GM19023 (cell line): ENCODE data around the gene ICE1.
"Not testable (repeated sequence)": the region's sequence is repeated elsewhere in the genome, so short reads cannot be mapped to it uniquely, and the experiment has no call there.

Source experiments
- ATAC-seq: cut with Tn5 transposase; IDR thresholded peaks from one replicate; pipeline ENCODE4 v1.9.1; 2021; ENCODE audit warnings: mild to moderate bottlenecking, moderate library complexity; ENCODE audit not compliant: unreplicated experiment

ICE1 gene

DNA sequence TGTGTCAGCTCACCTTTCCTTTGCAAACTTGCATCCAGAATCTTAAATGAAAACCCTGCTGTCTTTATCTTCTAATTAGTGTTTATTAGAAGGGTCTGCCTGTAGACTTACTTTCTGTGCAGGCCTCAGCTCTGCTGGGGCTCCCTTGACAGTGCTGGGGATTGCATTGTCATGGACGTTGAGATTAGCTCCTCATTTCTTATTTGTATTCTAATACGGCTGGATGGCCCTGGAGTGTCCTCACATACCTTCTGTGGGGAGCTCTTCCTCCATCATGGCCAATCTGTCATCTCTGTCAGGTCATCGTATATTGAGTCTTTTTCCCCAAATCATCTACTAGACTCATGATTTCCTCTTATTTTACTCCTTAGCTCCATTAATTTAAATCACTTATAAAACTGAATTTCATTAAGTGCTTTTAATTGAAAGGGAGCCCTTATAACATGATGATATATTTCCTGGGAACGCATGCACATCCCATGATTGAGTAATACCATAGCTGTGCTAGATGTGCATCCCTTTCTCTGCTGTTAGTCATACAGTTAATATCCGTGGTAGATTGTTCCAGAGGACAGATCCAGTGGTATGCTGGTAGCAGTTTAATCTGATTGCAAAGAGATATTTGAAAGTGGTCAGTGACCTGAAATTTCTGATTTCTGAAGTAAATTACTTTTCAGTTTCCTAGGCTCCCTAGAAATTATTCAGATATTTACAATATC is 61.6 kb downstream of the ICE1 start:
- ATAC-seq: no peak

DNA sequence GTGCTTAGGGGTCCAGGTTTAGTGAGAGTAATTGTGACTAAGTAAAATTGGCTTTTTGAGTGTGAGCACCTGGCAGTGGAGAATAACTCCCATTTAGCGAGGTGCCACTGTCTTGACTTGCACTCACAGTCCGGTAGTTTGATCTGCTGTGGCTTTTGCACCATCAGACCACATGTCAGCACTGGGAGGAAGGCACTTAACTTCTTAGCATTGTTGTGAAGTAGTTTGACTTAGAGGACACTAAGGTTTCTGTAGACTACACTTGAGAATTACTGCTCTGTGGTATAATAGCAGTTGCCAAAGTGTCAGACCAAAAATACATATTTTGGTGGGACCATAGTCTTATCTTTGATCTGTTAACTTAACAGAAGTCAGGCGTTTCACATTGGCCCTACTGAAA is 63.6 kb downstream of the ICE1 start:
- no peak for ATAC-seq

DNA sequence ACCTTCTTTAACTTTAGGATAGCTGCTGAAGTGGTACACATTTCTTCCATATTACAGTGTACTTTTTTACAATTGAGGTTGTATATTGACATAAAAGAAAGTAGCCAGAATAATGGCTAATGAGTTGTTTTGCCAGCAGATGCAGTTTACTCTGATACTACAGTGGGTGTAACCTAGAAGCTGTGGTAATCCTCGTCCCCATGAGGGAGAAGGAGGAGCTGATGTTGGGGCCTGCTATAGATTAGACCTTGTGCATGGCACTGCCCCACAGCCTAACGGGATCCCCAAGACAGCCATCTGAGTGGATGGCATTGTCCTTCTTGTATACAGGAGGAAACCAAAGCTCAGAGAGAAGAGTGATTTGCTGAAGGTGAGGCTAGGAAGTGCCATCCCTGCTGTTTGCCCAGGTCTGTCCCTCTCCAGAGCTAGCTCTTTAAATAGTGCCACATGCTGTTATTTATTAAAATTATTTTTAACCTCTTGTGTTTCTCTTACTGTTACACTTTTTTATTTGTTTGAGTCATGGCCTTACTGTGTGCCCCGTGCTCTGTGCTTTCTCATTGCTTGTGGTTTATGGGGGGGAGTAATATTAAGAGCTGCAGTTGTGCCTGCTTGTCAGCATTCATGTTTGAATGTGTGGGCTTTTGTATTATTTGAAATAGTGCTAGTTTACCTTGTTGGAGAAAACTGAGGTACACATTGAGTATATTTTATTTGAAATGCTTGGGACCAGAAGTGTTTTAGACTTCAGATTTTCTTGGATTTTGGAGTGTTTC is 65.3 kb downstream of the ICE1 start:
- ATAC-seq: no peak

DNA sequence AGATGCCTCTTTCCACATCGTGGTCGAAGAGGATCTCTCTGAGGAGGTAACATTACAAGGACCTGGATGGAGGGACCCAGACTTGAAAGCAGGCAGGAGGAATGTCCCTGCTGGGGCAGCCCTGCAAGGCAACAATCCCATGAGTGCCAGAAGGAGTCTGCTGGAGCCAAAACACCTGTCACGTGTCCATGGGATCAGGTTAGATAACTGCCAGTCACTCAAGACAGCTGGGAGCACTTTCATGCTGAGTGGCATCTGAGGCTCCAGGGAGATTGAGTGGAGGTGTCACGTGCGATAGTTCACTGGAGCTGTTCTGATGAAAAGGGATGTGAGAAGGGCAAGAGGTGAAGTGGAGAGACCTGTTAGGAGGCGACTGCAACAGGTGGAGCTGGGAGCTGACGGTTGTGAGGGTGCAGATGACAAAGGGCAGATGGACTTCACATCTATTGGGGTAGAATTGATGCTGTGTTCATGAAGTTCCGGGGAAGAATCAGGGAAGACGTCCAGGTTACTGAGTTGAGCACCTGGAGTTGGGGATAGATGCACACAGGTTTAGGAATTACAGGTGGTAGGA is 68.4 kb downstream of the ICE1 start:
- ATAC-seq: no peak

DNA sequence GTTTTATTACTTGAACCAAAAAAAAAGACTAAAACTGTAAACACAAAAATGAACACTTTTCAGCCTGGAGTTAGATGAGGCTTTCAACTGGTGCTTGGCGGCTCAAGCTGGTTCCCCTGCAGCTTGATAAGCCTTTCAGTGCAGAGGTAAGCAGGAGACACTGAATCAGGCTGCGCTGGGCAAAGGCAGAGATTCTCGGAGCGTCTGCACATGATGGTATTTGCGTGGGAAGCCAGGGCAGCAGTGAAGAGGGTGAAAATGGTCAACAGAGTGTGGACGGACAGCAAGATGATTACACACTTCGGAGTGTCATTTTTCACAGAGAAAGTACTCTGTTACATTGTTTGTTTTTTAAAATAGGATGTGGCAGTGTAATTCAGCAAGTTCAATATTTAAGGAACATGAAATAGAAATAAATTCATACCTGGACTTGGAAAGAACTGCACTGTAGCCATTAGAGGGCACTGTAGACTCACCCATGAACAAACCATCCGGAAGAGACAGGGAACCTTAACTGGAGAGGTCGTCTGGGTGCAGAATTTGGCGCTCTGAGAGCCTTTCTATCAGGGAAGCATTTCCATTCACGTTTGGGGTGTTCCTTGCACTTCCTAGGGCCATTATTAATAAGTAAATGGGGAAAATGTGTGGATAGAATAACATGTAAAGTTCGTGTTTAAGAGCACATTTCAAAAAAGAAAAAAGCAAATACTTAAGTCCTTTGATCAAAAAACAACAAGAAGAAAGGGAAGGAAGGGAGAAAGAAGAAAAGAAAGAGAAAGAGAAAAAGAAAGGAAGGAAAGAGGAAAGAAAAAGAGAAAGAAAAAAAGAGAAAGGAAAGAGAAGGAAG is 69.8 kb downstream of the ICE1 start:
- ATAC-seq: no peak

DNA sequence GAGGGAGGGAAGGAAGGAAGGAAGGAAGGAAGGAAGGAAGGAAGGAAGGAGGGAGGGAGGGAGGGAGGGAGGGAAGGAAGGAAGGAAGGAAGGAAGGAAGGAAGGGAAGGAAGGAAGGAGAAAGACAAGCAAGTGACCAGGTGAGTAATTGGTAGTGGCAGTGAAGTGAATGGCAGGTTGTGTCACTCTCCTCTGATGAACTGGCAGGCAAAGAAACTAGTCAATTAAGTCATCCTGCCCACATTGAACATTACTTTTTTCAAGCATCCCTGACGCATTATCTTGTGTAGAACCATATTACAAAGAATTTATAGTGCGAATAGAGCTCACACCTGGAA is 70.4 kb downstream of the ICE1 start:
- not testable (repeated sequence) for ATAC-seq

DNA sequence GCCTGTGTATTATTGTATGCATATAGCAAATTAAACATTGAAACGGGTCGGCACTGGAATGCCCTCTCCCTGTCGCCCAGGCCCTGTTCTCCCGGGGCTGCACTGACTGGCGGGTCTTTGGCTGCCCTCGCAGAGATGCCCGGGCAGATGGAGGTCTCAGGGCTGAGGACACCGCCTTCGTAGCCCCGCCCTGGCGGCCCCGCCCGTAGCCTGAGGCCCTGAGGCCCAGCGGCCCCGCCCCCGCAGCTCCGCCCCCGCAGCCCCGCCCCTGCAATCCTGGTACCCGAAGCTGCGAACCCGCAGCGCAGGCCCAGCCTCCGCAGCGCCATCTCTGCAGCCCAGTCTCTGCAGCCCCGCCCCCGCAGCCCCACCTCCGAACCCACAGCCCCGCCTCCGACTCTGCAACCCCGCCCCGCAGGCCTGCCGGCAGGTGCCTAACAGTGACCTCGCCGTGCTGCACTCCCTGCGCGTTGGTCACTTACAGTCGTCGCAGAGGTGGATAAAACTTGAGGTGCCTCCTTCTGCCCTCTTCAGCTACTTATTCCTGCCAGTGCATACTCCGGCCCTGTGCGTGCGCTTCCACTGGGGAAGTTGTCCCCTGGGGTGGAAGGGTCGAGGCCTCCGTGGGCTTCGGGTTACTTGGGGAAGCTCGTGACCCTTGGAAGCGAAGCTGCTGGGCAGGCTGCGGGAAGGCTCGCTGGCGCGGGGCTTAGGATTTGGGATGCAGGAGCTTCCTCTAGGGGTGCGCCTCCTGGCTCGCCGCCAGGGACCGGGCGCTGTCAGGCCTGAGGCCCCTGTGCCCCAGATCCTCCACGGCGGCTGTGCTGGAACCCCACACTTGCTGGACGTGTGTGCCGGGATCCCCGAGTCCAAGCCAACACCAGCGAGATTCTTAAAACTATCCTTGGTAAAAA is 72.3 kb downstream of the ICE1 start:
- ATAC-seq: peak; percentile 78

DNA sequence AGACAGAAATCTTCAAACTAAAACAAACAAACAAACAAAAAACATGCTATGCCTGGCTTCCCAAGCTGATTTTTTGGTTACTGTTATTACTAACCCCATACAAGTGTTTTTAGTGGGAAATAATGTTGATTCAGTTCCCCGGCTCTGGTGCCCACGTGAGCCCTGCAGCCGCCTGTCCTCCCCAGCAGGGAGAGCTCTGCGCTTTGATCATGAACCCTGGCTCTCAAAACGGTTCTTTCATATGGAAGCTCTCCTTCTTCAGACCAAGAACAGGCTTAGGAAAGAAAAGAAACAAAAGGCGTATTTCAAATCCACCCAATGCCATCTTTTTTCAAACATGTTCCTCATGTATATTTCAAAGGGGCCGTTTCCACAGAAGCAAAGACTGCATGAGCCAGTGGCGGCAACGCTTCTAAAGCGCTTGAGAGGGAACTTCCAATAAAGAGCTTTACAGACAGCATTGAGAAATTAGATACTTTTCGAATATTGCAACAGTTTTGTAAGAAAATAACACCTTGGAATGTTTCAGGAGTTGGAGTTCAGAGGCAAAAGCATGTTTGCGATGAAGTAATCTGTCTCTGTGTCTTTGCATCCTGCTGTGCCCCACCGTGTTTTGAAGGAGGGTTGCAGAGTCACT is 74.8 kb downstream of the ICE1 start:
- ATAC-seq: no peak

DNA sequence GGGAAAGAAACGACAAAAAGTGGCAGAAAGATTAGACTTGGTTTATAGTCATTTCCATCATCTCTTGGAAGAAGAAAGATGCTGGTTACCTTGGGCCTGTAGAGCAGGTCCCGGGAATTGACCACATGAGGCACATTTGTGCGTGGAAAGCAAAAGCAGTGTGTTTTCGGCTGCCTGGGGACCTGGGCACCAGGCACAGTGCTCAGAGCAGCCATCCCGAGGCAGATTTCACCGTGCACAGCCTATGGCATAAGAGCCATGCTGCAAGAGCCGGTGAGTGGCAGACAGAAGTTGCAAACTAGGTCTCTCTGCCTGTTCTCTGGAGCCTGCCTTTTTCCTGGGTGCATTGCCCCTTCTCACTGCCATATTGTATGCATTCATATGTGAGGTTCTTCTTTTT is 77.0 kb downstream of the ICE1 start:
- ATAC-seq: no peak

DNA sequence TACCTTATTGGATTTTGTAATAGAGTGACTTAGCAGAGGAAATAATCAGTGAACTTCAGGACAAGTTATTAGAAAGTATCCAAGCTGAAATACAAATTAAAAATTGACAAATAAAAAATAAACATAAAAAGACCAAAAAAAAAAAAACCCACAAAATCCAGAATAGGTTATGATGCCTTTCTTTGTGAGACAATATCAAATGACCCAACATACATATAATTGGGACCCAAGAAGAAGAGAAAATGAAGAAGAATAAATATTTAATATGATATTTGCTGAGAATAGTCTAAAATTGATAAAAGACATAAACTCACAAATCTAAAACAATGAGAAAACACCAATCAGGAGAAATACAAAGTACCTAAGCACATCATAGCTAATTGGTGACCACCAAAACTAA is 81.8 kb downstream of the ICE1 start:
- ATAC-seq: no peak

DNA sequence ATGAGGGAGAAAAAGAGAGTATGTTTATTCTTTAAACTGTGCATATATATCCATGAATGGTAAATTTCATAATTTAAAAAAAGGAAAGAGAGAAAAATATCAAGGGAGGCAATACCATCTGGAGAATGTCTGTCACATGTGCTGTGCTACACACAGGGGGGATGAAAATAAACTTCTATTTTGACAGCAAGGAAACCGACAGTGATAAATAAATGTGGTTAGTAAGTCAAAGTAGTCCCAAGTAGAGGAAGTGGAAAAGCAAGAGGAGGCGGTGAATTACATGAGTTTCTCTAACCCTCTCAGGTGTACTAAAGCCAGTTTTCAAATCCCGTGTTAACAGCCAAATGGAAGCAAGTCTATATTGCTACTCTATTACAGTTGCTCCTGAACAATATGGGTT is 83.3 kb downstream of the ICE1 start:
- no peak for ATAC-seq

DNA sequence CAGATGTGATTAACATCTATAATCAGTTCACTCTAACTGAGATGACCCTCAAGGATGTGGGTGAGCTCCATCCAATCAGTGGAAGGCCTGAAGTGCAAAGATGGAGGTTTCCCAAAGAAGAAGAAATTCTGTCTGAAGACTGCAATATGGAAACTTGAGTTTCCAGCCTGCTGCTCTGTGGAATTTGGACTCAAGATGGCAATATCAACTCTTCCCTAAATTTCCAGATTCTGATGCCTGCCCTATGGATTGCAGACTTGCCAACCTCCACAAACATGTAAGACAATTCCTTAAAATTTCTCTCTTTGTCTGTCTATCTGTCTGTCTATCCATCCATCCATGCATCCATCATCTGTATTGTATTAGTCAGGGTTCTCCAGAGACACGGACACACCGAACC is 85.9 kb downstream of the ICE1 start:
- no peak for ATAC-seq

DNA sequence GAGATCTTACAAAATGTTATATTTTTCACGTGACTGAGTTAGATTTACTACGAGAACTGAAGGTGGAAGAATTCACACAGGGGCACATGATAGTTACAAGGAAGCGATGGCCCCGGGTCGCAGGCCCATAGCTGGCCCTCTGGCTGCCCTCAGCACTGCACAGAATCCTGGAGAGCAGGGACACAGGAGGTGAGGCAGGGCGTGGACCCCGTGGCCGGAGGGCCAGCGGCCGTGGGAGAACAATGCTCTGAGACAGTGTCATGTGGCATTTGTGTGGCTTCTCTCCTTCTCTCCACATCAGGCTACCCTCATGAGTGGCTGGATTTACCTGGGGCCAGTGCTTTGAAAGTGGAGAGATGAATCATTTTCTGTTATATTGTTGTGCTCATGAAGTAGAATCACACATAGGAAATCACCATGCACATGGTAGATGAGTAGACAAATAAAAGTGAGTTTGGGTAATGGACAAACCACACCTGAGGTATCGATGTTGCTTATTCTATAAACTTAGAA is 89.5 kb downstream of the ICE1 start:
- no peak for ATAC-seq

DNA sequence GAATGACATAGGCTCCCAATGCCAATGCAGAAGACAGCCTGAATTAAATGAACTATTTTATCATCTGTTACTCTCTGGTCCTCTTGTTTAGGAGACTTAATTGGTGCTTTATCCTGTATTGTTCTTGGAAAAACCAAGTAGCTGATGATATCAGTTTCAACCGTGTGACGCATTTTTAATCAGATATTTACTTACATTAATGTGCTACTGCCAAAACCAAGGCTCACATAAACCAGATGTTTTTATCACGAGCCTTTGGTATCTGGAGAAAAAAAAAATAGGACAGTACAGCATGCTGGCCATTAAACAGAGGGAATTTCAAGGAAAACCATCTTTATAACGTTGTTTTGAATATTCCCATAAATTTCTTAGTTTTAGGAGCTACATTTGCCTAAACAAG is 90.1 kb downstream of the ICE1 start:
- ATAC-seq: no peak

DNA sequence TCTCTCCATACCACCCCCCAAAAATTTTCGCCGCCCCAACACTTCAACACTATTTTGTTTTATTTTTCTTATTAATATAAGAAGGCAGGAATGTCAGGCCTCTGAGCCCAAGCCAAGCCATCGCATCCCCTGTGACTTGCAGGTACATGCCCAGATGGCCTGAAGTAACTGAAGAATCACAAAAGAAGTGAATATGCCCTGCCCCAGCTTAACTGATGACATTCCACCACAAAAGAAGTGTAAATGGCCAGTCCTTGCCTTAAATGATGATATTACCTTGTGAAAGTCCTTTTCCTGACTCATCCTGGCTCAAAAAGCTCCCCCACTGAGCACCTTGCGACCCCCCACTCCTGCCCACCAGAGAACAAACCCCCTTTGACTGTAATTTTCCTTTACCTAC is 98.1 kb downstream of the ICE1 start:
- not testable (repeated sequence) for ATAC-seq

DNA sequence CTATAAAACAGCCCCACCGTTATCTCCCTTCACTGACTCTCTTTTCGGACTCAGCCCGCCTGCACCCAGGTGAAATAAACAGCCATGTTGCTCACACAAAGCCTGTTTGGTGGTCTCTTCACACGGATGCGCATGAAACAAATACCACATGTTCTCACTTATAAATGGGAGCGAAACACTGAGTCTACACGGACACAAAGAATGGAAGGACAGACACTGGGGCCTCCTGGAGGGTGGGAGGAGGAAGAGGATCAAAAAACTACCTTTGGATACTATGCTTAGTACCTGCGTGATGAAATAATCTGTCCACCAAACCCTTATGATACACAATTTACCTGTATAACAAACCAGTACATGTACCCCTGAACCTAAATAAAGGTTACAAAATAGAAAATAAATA is 98.6 kb downstream of the ICE1 start:
- no peak for ATAC-seq

DNA sequence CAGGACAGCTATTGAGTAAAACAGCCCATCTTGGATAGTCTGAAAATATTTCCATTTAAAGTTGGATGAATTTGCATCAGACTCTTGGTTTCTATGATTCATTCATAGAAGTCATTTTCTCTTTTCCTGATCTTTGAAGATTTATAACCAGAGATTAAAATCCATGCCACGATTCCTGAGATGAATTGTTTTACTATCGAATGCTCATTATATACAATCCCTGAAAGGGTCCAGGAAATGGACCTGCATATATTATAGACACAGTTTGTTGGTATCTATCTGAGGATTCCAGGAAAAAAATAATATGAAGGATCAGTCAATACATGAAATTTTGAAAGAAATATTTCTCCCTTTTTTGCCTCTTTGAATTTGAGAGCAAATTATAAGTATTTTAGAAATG is 99.0 kb downstream of the ICE1 start:
- no peak for ATAC-seq

DNA sequence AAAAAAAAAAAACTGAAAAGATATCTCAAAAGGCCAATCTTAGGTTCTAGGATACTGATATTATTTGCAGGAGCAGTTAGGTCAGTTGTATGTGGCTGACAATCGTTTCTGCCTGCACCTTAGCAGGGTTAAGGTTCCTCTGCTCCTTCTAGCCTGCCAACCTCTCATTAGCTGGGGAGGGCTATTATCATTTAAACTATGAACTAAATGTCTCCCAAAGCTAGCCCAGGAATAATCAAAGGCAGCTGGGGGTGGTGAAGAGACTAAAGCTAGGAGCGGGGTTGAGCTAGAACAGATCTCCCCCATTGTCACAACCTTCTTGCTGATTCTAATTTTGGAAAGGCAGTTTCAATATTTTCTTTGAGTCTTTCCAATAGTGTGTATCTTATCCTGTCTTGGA is 99.9 kb downstream of the ICE1 start:
- ATAC-seq: no peak

DNA sequence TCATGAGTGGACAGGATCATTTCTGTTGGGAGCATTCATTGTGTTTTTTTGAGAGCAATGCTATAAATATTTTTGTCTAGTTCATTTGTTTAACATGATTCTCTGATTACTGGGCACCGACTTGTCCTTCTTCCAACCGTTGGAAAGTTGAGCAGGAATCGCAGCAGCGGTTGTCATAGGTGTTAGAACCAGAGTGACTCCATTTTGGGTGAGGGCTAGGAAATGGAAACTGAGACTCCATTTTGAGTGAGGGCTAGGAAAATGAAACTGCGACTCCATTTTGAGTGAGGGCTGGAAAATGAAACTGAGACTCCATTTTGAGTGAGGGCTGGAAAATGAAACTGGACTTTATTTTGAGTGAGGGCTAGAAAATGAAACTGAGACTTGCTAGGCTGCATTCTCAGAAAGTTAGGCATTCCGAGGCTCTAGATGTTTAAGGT is 100.6 kb downstream of the ICE1 start:
- peak; percentile 85 for ATAC-seq

DNA sequence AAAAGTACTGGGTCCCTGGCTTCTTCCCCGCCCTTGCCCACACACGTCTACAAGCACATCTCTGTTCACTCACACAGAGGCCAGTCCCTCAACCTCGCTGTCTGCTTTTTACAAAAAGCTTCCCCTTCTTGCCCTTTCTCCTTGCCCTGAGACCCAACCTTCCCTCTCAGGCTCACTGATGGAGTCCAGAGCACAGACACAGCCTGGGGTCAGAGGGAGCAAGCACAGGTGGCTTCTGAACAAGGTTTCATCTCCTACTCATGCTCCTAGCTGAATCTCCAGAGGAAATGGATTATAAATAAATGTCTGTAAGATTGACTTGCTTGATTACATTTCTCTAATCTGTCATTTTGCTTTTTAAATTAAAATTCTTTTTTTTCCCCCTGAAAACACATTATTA is 101.8 kb downstream of the ICE1 start:
- no peak for ATAC-seq
